RWPE1 (cell line): ENCODE measurements around the gene SLC24A3.

Experiments
- CTCF ChIA-PET: fragments of 350-600 bp; sonication (Branson Sonifier 250); formaldehyde crosslinking; extraction: SDS; loops from one replicate; lab custom pipeline; 2021; lab: Yijun Ruan, JAX
- POLR2A ChIA-PET: fragments of 400-600 bp; formaldehyde crosslinking; extraction: SDS; loops from one replicate; lab custom pipeline; 2020; ENCODE audit warnings: antibody characterized with exemption; ENCODE audit not compliant: low non-redundant PET; lab: Yijun Ruan, JAX
- DNase-seq: peaks from one replicate; pipeline ENCODE4 v3.0.0; 2012; ENCODE audit warnings: low spot score
- H3K27ac ChIP-seq: fragments of 450-650 bp; 2 replicates; pipeline ENCODE4 v1.5.1; 2017
- CTCF ChIP-seq: fragments of 450-650 bp; conservative IDR thresholded peaks from 2 replicates; pipeline ENCODE4 v1.5.1; 2017; ENCODE audit warnings: low read depth, mild to moderate bottlenecking

SLC24A3 gene

GRCh38 chr20:19251506-19251905, 39.1 kb downstream of the SLC24A3 start:
- TF ChIP-seq CTCF: no peak
- no peak for DNase-seq
- CTCF ChIA-PET: no interaction called here
- POLR2A ChIA-PET: no interaction called here
- H3K27ac ChIP-seq: no peak overlapping the region

- POLR2A ChIA-PET: no interaction called here
- CTCF ChIA-PET: interaction anchor here (0.6 kb wide), 1 partner anchor 166 kb away, joined by 3 read pairs; no protein-coding TSS in a partner anchor
- DNase-seq: no peak
- TF ChIP-seq CTCF: no peak
- H3K27ac ChIP-seq: no peak overlapping the region
These were observed 39.5 kb downstream of the SLC24A3 start for GRCh38 chr20:19251958-19252357.

GRCh38 chr20:19252451-19253120, 40.1 kb downstream of the SLC24A3 start:
- POLR2A ChIA-PET: no interaction called here
- peak; percentile 40 for DNase-seq
- no peak for TF ChIP-seq CTCF
- CTCF ChIA-PET: interaction anchor here (0.6 kb wide), 1 partner anchor 166 kb away, joined by 3 read pairs; no protein-coding TSS in a partner anchor
- peak overlapping the region; percentile 70 for H3K27ac ChIP-seq

GRCh38 chr20:19253316-19253715, 40.9 kb downstream of the SLC24A3 start:
- TF ChIP-seq CTCF: no peak
- CTCF ChIA-PET: no interaction called here

GRCh38 chr20:19253916-19254820, 41.7 kb downstream of the SLC24A3 start:
- no peak for TF ChIP-seq CTCF
- POLR2A ChIA-PET: no interaction called here
- DNase-seq: no peak
- CTCF ChIA-PET: interaction anchor here (0.6 kb wide), 1 partner anchor 34 kb away, joined by 5 read pairs; no protein-coding TSS in a partner anchor
- H3K27ac ChIP-seq: no peak overlapping the region

More at GRCh38 chr20:19253316-19253715, 40.9 kb downstream of the SLC24A3 start:
- peak overlapping the region; percentile 70 for H3K27ac ChIP-seq
- DNase-seq: no peak
- POLR2A ChIA-PET: no interaction called here

- no peak for DNase-seq
- TF ChIP-seq CTCF: no peak
- ChIA-PET CTCF (no interaction called here), POLR2A (no interaction called here)
- no peak overlapping the region for H3K27ac ChIP-seq
These were observed 42.5 kb downstream of the SLC24A3 start for GRCh38 chr20:19254956-19255355.
